Measurements from ENCODE around the gene SELPLG.
"Not testable (repeated sequence)": the region's sequence is repeated elsewhere in the genome, so short reads cannot be mapped to it uniquely, and the experiment has no call there.

Gene SELPLG, protein sequence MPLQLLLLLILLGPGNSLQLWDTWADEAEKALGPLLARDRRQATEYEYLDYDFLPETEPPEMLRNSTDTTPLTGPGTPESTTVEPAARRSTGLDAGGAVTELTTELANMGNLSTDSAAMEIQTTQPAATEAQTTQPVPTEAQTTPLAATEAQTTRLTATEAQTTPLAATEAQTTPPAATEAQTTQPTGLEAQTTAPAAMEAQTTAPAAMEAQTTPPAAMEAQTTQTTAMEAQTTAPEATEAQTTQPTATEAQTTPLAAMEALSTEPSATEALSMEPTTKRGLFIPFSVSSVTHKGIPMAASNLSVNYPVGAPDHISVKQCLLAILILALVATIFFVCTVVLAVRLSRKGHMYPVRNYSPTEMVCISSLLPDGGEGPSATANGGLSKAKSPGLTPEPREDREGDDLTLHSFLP

DNA sequence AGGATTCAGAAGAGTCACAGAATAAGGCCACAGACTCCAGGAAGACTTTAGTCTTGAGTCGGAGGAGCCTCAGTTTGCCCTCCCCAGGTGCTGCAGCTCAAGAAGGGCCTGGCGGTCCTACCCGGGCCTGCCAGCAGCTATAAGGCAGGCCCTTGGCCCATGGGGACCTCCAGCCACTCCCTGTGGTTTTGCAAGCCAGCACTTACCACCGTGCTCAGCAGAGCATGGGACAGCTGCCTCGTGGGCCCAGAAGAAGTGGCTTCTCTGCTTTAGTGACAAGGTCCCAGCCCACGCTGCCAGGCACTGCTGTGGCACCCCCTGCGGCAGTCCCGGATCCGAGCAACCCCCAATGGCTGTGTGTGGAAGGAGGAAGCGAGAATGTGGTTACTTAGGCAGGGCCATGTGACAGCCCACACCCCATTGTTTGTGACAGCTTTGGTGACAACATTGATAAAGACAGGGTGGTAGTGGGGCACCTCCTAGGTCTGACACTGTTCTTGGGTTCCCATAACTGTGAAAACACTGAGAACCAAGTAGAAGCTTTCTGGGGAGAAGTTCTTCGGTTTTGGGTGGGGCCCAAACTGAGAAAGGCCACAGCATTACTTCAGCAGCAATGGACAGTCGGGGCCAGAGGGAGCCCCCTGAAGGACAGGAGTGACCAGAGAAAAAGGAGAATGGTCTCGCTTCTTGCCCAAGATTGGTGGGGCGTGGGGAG lies at the start of gene SELPLG:
Gene SELPLG, minus strand, starts transcription at position 361 of the 715 bp plus-strand sequence. CDS start 9,587 bp downstream, outside the sequence.
- DNase-seq (ENCODE audit: low read depth in 4 of 4, low spot score in 1 of 4), result peak in 3 of 4 experiments; percentile 42 to 66 (median 65)

DNA sequence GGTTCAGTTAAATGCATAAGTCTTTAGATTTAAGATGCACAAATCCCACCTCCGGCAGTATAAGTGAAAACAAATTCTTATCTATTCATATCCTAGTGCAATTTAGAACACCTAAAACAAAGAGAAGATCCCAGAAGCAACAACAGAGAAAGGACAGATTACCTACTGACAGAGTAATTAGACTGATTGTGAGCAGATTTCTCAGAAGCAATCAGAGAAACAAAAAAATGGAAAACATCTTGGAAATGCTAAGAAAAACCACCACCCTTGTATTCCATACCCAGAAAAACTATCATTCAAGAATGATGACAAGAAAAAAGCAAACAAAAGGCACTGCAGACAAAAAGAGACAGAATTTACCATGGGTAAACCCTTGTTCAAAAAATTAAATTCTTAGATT lies 47.6 kb upstream of the SELPLG start:
- DNase-seq (ENCODE audit: low read depth in 4 of 4, low spot score in 1 of 4), result no peak

DNA sequence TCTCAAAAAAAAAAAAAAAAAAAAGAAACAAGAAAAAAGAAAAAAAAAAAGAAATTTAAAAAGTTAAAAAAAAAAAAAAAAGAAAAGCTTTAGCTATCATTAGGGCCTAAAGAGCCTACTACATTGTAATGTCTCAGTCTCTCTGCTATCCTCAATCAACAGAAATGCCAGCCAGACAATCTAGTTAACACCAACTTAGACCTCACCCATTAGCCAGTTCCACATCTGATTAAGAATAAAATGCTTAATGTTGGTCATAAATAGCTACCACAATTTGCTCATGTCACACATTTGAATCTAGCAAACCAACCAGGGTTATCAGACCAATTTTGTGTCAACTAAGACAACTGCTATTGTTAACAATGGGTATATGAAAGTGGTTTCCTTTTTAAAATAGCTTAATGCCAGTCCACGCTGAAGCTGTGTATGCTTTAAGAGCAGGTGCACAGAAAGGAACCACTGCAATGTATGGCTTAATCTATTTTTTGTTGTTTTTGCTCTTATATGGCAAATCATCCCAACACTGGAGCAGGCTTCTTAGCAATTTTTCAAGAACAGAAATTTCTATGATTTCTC lies 45.5 kb upstream of the SELPLG start:
- DNase-seq (ENCODE audit: low read depth in 4 of 4, low spot score in 1 of 4), result no peak

DNA sequence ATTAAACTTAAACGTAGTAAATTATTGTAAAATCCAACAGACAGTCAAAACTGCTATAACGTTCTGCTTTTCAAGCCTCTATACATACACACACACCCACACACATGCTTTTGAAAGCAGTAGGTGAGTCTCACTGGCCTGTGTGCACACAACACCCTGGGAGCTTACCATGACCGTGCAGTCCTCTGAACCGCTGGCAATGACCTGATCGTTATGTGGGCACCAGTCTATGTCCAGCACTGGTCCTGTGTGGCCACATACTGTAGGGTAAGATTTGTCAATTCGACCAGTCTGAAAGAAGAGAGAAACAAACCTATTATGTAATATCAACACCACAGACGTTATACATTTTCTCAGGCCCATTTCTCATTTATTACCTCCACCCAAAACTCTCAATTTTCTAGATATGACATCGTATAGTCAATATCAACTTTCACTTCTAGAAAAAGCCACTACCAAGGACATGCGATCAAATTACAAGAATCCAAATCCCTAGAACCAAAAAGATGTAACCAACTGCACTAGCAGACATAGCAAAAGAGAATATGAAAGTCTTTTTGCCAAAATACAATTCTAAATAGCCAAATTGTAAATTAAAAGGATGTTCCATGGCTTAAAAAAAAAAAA lies 44.5 kb upstream of the SELPLG start:
- no peak for DNase-seq (ENCODE audit: low read depth in 4 of 4, low spot score in 1 of 4)

DNA sequence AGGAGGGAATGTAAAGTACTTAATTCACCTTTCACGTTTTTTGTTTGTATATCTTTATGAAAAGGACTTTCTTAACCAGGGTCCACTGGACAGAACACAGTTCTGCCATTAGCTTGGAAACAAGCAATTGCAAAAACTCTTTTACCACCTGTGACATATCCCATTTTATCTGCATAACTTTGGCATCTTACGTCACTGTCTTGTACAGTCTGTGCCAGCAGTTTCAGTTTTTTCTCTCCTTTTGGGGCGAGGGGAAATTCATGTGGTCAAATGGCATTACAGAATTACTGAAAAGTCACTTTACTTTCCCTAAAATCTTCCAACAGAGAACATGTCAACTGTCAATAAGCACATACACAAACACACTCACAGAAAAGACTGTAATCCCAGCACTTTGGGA lies 43.7 kb upstream of the SELPLG start:
- DNase-seq (ENCODE audit: low read depth in 4 of 4, low spot score in 1 of 4), result no peak

DNA sequence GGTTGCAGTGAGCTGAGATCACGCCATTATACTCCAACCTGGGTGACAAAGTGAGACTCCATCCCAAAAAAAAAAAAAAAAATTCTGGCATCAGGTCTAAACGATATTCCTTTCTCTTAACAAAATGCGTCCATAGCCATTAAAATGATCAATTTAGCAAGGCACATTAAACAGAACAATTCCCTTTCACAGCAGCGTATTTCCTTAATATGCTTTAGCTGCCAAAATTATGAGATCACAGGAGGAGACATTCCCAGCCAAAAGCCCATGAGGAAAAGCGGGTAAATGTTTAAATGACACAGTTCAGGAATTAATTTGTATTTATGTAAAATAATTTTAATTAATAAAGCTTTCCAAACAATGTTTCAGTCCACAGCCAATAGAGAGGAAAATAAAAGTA lies 43.0 kb upstream of the SELPLG start:
- no peak for DNase-seq (ENCODE audit: low read depth in 4 of 4, low spot score in 1 of 4)

DNA sequence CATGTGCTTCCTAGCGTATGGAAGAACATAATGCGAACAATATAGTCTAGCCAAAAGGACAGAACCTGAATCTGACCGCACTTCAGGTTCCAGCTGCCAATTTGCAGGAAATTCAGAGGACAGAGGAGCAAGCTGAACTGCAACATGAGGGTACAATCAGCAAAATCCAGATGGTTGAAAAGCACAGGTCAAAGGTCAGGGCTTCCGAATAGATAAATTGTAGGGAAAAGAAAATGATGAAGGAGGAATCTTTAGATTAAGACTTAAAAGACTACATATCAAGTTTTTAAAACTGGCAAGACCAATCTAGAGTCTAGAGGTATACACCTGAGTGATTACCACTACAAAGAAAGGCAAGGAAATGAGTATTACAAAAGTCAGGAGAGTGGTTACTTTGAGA lies 42.1 kb upstream of the SELPLG start:
- no peak for DNase-seq (ENCODE audit: low read depth in 4 of 4, low spot score in 1 of 4)

DNA sequence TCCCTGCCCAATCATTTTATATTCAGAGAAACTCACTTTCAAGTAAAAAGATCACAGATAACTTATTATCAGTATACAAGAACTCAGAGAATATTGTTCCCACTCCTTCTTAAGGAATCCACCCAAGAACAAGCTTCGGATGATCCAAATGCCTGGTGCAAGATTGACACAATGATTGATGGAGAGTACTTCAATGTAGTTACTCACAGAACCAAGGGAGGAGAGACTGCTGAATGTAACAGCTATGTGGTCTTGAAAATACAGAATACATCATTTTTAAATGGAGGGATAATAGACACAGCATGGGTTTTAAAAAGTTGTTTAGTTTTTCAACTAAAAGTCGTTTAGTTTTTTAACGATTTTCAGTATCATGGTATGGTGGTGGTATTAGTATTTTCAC lies 38.4 kb upstream of the SELPLG start:
- no peak for DNase-seq (ENCODE audit: low read depth in 4 of 4, low spot score in 1 of 4)

DNA sequence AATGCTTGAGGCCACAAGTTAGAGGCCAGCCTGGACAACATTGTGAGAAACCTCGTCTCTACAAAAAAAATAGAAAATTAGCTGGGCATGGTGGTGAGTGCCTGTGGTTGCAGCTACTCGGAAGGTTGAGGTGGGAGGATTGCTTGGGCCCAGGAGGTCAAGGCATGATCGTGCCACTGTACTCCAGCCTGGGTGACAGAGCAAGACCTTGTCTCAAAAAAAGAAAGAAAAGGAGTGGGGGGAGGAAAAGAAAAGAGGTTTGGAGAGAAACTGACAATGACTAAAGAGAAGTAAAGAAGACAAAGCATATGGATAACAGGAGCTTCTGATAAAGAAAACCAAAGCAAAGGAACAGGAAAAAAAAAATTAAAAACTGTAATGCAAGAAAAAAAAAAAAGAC lies 37.4 kb upstream of the SELPLG start:
- no peak for DNase-seq (ENCODE audit: low read depth in 4 of 4, low spot score in 1 of 4)

DNA sequence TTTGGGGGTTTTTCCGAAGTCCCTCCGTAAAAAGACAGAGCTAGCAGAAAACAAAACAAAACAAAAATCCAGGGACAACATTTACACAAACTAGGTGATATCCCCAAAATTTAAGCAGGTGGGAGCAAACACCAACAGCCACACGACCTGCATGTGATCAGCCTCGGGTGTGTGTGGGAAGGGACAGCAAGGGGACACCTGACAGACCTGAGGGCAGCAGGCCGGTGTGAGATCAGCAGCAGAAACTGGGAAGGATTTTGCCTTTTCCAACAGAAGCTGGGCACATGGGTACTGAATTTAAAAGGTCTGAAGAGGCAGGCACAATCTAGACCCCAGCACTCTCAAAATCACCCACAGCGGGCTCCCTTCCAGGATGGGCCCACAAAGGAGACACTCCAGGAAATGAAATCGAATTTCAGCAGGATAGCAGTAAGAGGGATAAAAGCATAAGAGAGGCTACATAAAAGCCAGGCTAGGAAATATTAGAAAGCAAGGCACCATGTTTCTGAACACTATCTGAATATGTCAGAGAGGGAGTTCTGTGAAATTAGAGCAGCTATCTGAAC lies 36.5 kb upstream of the SELPLG start:
- no peak for DNase-seq (ENCODE audit: low read depth in 4 of 4, low spot score in 1 of 4)

DNA sequence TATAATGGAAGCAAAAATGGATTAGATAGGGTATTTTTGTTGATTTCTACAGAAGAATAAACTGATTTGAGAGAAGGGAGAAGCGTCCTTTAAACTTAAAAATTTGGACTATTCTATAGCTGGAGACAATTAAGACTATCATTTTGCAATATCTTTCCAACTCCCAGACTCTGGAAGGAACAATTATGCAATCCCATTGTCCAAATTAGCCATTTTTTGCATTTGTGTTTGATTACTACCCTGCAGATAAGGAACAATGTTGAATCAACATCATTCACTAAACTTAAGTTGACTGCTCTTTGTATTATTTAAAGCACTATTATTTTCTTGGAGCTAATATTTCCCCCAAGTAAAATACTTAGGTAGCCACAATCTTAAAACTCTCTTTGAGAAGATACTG lies 34.8 kb upstream of the SELPLG start:
- no peak for DNase-seq (ENCODE audit: low read depth in 4 of 4, low spot score in 1 of 4)

DNA sequence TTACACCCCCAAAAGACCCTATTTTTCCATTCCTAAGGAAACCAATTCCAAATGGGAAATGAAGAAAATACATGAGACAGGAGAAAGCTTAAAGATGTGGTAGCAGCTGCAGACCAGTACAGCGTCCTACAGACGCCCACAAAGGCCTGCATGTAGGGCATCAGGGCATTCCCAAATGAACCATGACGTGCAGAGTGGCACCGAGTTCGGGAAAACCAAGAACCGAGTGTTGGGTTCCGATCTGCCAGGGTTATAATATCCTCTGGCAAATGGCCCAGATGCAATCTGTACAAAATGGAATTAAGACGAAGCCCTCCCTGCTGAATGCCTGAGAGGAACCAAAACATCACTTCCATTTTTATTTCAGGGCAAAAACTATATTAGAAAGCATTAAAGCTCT lies 34.4 kb upstream of the SELPLG start:
- DNase-seq (ENCODE audit: low read depth in 4 of 4, low spot score in 1 of 4), result no peak

DNA sequence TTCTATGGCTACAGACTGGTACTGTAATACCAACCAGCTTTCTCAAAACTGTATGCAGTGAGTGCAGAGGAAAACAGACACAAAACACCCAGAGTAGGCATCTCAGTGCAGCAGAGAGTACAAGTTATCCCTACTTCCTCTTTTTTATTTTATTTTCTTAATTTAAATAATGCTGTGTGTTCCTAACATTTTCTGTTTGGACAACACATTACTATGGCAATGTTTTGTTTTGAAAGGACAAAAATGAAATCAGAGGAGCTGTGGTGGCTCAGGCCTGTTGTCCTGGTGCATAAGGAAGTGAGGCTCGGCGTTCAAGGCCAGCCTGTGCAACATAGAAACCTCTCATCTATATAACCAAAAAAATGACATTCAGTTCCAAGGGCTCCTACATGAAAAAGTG lies 33.7 kb upstream of the SELPLG start:
- no peak for DNase-seq (ENCODE audit: low read depth in 4 of 4, low spot score in 1 of 4)

DNA sequence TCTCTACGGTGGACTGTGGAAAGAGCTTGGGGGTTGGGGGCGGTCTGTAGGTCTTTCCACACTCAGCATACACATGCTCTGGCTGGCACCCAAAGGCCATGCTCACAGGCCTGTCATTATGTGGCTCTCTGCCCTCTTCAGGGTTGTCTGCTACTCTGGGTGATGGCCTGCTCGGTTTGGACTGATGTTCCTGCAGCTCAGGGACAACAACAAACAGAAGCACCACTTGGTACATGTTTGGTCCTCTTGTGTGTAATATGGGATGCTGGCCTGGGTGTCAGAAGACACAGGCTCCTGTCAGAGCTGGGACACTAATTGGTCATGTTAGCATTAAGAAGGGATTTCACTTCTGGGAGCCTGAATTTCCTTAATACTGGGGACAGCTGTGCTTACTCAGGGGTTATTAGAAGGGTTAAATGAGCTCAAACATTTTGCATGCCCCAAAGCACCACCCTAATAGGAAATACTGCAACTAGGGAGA lies 32.7 kb upstream of the SELPLG start:
- no peak for DNase-seq (ENCODE audit: low read depth in 4 of 4, low spot score in 1 of 4)

DNA sequence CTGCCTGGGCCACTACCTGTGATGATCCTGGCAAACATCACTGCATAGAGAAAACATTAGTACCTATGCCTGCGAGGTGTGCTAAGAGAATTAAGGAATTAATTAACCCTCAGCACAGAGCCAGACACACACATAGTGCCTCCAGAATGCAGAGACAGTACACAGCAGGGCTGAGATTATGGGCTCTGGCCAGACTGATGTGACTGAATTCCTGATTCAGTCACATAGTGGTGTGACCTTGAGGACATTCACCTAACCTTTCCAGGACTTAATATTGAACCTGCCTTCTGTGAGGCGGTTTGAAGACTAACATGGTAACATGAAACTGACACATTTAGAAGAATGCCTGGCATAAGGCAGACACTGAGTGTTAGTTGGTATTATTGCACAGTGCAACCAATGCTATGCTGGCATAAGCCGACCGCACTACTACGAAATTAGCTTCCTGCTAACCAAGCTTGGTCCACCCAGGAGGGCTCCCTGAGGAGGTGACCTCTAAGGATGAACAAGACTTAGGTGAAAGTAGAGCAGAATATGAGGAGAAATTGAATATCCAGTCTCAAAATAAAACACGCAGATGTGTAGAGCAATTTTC lies 32.0 kb upstream of the SELPLG start:
- no peak for DNase-seq (ENCODE audit: low read depth in 4 of 4, low spot score in 1 of 4)

DNA sequence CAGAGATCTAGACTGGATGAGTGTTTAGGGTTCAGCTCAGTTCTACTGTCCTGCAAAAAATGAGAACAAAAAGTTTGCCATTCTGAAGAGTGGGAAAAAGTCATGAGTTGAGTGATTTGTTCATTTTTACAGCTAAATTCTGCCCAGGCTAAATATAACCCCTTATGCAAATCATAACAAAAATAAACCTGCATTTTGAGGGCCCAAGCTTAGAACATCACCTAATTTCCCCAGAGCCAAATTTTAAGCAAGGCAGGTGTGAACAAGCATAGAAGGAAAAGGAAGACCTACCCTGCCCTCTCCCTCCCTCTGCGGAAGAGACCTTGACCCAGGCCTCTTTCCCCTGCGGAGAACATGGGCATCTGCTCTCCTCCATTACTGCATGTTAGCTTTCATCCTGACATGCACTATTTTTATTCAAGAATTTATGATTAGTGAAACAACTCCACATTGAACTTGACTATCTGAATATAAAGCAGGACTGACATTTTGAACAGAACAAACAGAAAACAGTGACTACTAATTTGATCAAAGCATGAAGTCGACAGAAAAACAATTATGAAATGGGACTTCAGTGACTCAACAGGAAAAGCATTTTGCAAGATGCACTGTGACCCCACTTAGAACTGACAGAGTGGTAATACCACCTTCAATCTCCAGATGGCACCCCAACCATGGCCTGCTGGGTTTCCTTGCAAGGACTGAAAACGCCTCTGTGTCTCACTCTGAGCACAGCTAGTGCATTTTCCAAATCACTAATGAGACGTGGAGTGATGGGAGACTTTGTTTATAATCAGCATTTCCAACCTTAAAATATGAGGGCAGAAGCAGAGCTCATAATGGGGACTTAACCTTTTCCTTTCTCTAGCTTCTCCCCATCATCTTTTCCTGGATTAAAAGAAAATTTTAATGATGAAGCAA lies 30.9 kb upstream of the SELPLG start:
- DNase-seq (ENCODE audit: low read depth in 4 of 4, low spot score in 1 of 4), result peak; percentile 63 to 77 (median 69)

DNA sequence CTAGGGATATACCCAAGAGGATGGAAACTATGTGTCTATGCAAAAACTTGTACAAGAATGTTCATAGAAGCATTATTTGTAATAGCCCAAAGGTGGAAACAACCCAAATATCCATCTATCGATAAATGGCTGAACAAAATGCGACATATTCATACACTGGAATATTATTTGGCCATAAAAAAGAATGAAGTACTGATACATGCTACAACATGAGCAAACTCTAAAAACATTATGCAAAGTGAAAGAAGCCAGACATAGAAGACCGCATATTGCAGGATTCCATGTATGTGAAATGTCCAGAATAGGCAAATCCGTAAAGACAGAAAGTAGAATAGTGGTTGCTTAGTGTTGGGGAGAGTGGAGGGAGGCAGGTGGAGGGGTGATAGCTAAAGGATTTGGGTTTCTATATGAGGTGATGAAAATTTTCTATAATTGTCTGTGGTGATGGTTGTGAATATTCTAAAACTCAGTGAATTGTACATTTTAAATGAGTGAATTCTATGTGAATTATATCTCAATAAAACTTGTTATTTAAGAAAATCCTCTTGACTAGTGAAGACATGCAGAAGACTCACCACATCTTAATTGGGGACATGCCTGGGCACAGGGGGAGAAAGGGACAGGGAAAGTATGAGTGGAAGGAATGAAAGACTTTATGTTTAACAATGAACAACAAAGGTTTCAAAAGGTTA lies 29.8 kb upstream of the SELPLG start:
- no peak for DNase-seq (ENCODE audit: low read depth in 4 of 4, low spot score in 1 of 4)

DNA sequence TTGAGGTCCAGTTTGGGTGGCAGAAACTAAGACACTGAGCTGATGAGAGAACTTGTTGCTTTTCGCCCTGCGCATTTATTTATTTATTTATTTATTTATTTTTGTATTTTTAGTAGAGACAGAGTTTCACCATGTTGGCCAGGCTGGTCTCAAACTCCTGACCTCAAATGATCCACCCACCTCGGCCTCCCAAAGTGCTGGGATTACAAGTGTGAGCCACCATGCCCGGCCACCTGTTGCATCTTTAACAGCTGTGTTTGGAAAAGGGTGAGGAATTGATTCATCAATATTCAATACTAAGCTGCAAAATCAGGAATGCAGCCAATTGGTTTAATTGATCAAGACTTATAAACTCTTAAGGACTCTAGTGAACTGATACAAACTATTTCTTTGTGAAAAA lies 24.4 kb upstream of the SELPLG start:
- DNase-seq (ENCODE audit: low read depth in 4 of 4, low spot score in 1 of 4), result not testable (repeated sequence)

DNA sequence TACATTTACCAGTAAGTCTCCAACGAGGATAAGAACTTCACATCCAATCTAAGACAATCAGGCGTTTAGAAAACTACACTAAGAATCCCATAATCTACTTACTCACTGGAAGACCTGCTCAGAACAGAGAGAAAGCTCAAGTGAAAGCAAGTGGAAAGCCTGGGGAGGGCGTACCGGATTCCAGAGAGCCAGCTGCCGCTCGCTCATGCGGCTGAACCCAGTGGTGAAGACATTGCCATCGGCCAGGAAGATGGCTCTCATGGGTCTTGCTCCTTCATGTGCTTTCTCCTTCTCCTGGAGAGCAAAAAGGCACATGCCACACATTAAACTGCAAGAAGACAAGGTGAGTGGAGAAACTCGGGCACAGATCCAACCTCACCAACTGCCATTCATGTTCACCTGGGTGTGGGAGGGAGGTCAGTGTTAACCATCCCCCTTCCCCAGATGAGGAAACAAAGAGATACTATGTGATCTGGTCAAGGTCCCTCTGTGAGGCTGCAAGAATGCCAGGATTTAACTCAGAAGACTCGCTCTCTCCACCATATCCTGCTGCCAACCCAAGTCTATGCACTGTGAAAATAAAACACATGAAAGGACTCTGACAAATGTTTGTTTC lies 23.5 kb upstream of the SELPLG start:
- no peak for DNase-seq (ENCODE audit: low read depth in 4 of 4, low spot score in 1 of 4)

Data from stimulated activated CD4-positive, alpha-beta T cell treated with anti-CD3 and anti-CD28 coated beads, Interleukin-1b, Interleukin-23, amount 100 ng/mL, for 24 hours (primary cell).